SK-N-SH (cell line): ENCODE data around the gene NADSYN1. TPM values are rescaled to one million over a fixed set of nuclear protein-coding genes. Genes with fewer than 3 reads are reported as not detected.

Experiments
- CTCF ChIA-PET: fragments of 300-600, 350-600 bp; formaldehyde crosslinking; extraction: SDS; loops from one replicate; lab custom pipeline; 2021; lab: Yijun Ruan, JAX
- POLR2A ChIA-PET: fragments of 350-600 bp; sonication (Branson Sonifier 250); formaldehyde crosslinking; extraction: SDS; loops from one replicate; lab custom pipeline; 2020; ENCODE audit warnings: antibody characterized with exemption, inconsistent platforms; lab: Yijun Ruan, JAX
- DNase-seq: peaks from one replicate; pipeline ENCODE4 v3.0.0; 2012
- H2AFZ ChIP-seq: fragments of 200-600 bp; sonication (generic); 2 replicates; pipeline ENCODE4 v1.8.1; 2016; ENCODE audit warnings: antibody characterized with exemption, mild to moderate bottlenecking, low read depth
- H3F3A ChIP-seq: fragments of 200-600 bp; sonication (generic); replicated peaks from 2 replicates; pipeline ENCODE3; 2016; ENCODE audit warnings: antibody characterized with exemption, mild to moderate bottlenecking; ENCODE audit not compliant: insufficient read depth
- H3K27ac ChIP-seq, 2 experiments: fragments of 200-500 bp in 1 of 2; fragments of 200-600 bp in 1 of 2; sonication (Bioruptor generic) in 1 of 2; sonication (generic), shearing (Covaris generic) in 1 of 2; 2 replicates each; pipeline versions ENCODE4 v1.5.1 to v1.6.1; 2014 to 2016; ENCODE audit warnings: low read depth in 2 of 2, inconsistent platforms in 1 of 2, low read length in 1 of 2, mild to moderate bottlenecking in 1 of 2, mixed read lengths in 1 of 2
- H3K27me3 ChIP-seq: fragments of 200-600 bp; sonication (generic), shearing (Covaris generic); 2 replicates; pipeline ENCODE4 v1.6.1; 2016; ENCODE audit warnings: mixed run types; ENCODE audit not compliant: insufficient read depth
- H3K36me3 ChIP-seq, 2 experiments: fragments of 200-500 bp in 1 of 2; fragments of 200-600 bp in 1 of 2; sonication (Bioruptor generic) in 1 of 2; sonication (generic) in 1 of 2; replicated peaks in 1 of 2; 2 replicates each; pipeline versions ENCODE3 to v1.5.1; 2014 to 2016; ENCODE audit warnings: low read length in 1 of 2, mild to moderate bottlenecking in 1 of 2; ENCODE audit not compliant: insufficient read depth in 2 of 2, control insufficient read depth in 1 of 2
- H3K4me1 ChIP-seq, 2 experiments: fragments of 200-500 bp in 1 of 2; fragments of 200-600 bp in 1 of 2; sonication (Bioruptor generic) in 1 of 2; sonication (generic), shearing (Covaris generic) in 1 of 2; 2 replicates each; pipeline versions ENCODE4 v1.5.1 to v1.6.1; 2014 to 2016; ENCODE audit warnings: low read depth in 1 of 2, low read length in 1 of 2, mixed run types in 1 of 2; ENCODE audit not compliant: insufficient read depth in 2 of 2, control insufficient read depth in 1 of 2
- H3K4me2 ChIP-seq: fragments of 200-600 bp; sonication (generic), shearing (Covaris generic); 2 replicates; pipeline ENCODE4 v1.6.1; 2017; ENCODE audit warnings: mixed run types
- H3K4me3 ChIP-seq, 2 experiments: fragments of 200-500 bp in 1 of 2; fragments of 200-600 bp in 1 of 2; sonication (Bioruptor generic) in 1 of 2; sonication (generic), shearing (Covaris generic) in 1 of 2; 2 replicates each; pipeline versions ENCODE4 v1.5.1 to v1.8.1; 2014 to 2016; ENCODE audit warnings: low read depth in 2 of 2, inconsistent platforms in 1 of 2, low read length in 1 of 2, mild to moderate bottlenecking in 1 of 2, mixed read lengths in 1 of 2, moderate library complexity in 1 of 2
- H3K79me2 ChIP-seq: fragments of 200-600 bp; sonication (generic); 2 replicates; pipeline ENCODE4 v1.8.1; 2017; ENCODE audit warnings: mild to moderate bottlenecking; ENCODE audit not compliant: insufficient read depth
- H3K9ac ChIP-seq: fragments of 200-600 bp; sonication (generic); 2 replicates; pipeline ENCODE4 v1.6.1; 2017; ENCODE audit warnings: mixed run types
- H3K9me2 ChIP-seq: fragments of 200-600 bp; sonication (generic); 2 replicates; pipeline ENCODE4 v1.6.1; 2017; ENCODE audit warnings: mixed run types
- H3K9me3 ChIP-seq: fragments of 200-600 bp; sonication (generic); 2 replicates; pipeline ENCODE4 v1.6.1; 2017; ENCODE audit warnings: mixed run types, mild to moderate bottlenecking, moderate library complexity
- H4K20me1 ChIP-seq: fragments of 200-600 bp; sonication (generic); 2 replicates; pipeline ENCODE4 v1.6.1; 2017; ENCODE audit warnings: mild to moderate bottlenecking, mixed run types; ENCODE audit not compliant: insufficient read depth
- CTCF ChIP-seq: fragments of 200-600 bp; sonication (generic); IDR thresholded peaks from 2 replicates; pipeline ENCODE4 v1.6.1; 2017; ENCODE audit warnings: antibody characterized with exemption, mild to moderate bottlenecking, moderate library complexity
- ELF1 ChIP-seq: IDR thresholded peaks from 2 replicates; pipeline ENCODE4 v1.4.0; 2012
- GABPA ChIP-seq: IDR thresholded peaks from 2 replicates; pipeline ENCODE4 v1.4.0; 2012; ENCODE audit warnings: low read depth, mild to moderate bottlenecking
- GATA2 ChIP-seq: sonication (generic); formaldehyde crosslinking; IDR thresholded peaks from 2 replicates; pipeline ENCODE4 v1.5.0; 2020; ENCODE audit warnings: mild to moderate bottlenecking, missing genetic modification reagents
- MEF2A ChIP-seq: IDR thresholded peaks from 2 replicates; pipeline ENCODE4 v1.4.0; 2012; ENCODE audit warnings: low read depth, borderline replicate concordance
- RCOR1 ChIP-seq: fragments of 150-350 bp; IDR thresholded peaks from 2 replicates; pipeline ENCODE4 v1.6.1; 2017; ENCODE audit warnings: antibody characterized with exemption, low read length
- REST ChIP-seq: IDR thresholded peaks from 2 replicates; pipeline ENCODE4 v1.6.1; 2012; ENCODE audit warnings: mild to moderate bottlenecking, low read depth, low read length, moderate library complexity
- RFX5 ChIP-seq: IDR thresholded peaks from 2 replicates; pipeline ENCODE4 v1.6.1; 2012; ENCODE audit warnings: mild to moderate bottlenecking, improper control_type of control experiment, low read length
- RXRA ChIP-seq: IDR thresholded peaks from 2 replicates; pipeline ENCODE4 v1.4.0; 2012; ENCODE audit warnings: low read depth, mild to moderate bottlenecking, borderline replicate concordance
- SIN3A ChIP-seq: IDR thresholded peaks from 2 replicates; pipeline ENCODE4 v1.6.1; 2012; ENCODE audit warnings: low read depth, mild to moderate bottlenecking, low read length, moderate library complexity, borderline replicate concordance
- TCF12 ChIP-seq: IDR thresholded peaks from 2 replicates; pipeline ENCODE4 v1.4.0; 2012
- TEAD4 ChIP-seq: IDR thresholded peaks from 2 replicates; pipeline ENCODE4 v1.4.0; 2012; ENCODE audit warnings: mild to moderate bottlenecking, borderline replicate concordance; ENCODE audit not compliant: insufficient read depth
- ZBTB33 ChIP-seq: IDR thresholded peaks from 2 replicates; pipeline ENCODE4 v1.4.0; 2012; ENCODE audit warnings: low read depth, borderline replicate concordance
- WGBS: methylation state at CpG from one replicate; pipeline ENCODE4 v1.1.6; 2017; ENCODE audit warnings: low lambda C conversion rate; 5-methylcytosine and 5-hydroxymethylcytosine counted together
- polyA plus RNA-seq, 3 experiments: library from polyadenylated mRNA; depleted of rRNA; stranded (reverse); fragments of >200 nt; gene quantifications; 2 replicates each; pipeline ENCODE4 v1.2.3, GENCODE V29; 2012

NADSYN1 gene
- polyA plus RNA-seq, 1 of the 3 experiments (the other 2 are of a cell fraction): 62.5 TPM

GRCh38 chr11:71482216-71482615, 29.2 kb downstream of the NADSYN1 start:
- Histone ChIP-seq H3K27me3 (no peaks in the 10 kb centered on the region), H3K4me2 (no peak overlapping the region), H3K4me3 (no peak overlapping the region), H4K20me1 (no peaks in the 10 kb centered on the region), H2AFZ (no peak overlapping the region), H3K4me1 (no peaks in the 10 kb centered on the region), H3K9me2 (no peaks in the 10 kb centered on the region), H3K79me2 (no peaks in the 10 kb centered on the region), H3K9ac (no peak overlapping the region), H3K36me3 (peaks cover 19 to 65% of the 10 kb centered on the region in 2 experiments), H3K9me3 (no peaks in the 10 kb centered on the region), H3K27ac (no peak overlapping the region), H3F3A (peaks cover 2% of the 10 kb centered on the region)
- CTCF ChIA-PET: no interaction called here
- no peak for DNase-seq
- POLR2A ChIA-PET: no interaction called here
- no peak for TF ChIP-seq SIN3A
- no peak for TF ChIP-seq TCF12
- TF ChIP-seq RFX5: no peak
- TF ChIP-seq GATA2 (CRISPR knock-in tag): no peak
- no peak for TF ChIP-seq REST
- TF ChIP-seq GABPA: no peak
- no peak for TF ChIP-seq ELF1
- TF ChIP-seq MEF2A: no peak
- TF ChIP-seq ZBTB33: no peak
- TF ChIP-seq RXRA: no peak
- no peak for TF ChIP-seq TEAD4
- no peak for TF ChIP-seq CTCF
- TF ChIP-seq RCOR1: no peak
- WGBS: 98% methylated on average over 6 of the region's 18 CpGs
